H1 (cell line): ENCODE results near the gene CCDC13. TPM values are rescaled to one million over a fixed set of nuclear protein-coding genes. Genes with fewer than 3 reads are reported as not detected.

ENCODE experiments used
- CEBPB ChIP-seq: IDR thresholded peaks from 2 replicates; pipeline ENCODE4 v1.6.1; 2012; ENCODE audit warnings: low read depth, low read length
- CTCF ChIP-seq, 3 experiments: IDR thresholded peaks; 1 replicate in 2 of 3; 2 replicates in 1 of 3; pipeline versions ENCODE4 v1.5.1 to v1.6.1; 2011; ENCODE audit warnings: low read length in 3 of 3, mild to moderate bottlenecking in 3 of 3, inconsistent platforms in 2 of 3, low read depth in 1 of 3, moderate library complexity in 1 of 3; ENCODE audit not compliant: insufficient read depth in 1 of 3; ENCODE audit errors: control extremely low read depth in 1 of 3
- POLR2AphosphoS5 ChIP-seq: IDR thresholded peaks from 2 replicates; pipeline ENCODE4 v1.6.1; 2011; ENCODE audit warnings: low read depth, low read length
- POU5F1 ChIP-seq: IDR thresholded peaks from 2 replicates; pipeline ENCODE4 v1.6.1; 2011; ENCODE audit warnings: low read depth, mild to moderate bottlenecking, low read length, moderate library complexity
- RFX5 ChIP-seq: IDR thresholded peaks from 2 replicates; pipeline ENCODE4 v1.6.1; 2011; ENCODE audit warnings: low read depth, low read length, improper control_type of control experiment, borderline replicate concordance
- SP2 ChIP-seq: IDR thresholded peaks from 2 replicates; pipeline ENCODE4 v1.6.1; 2012; ENCODE audit warnings: mild to moderate bottlenecking, low read length, inconsistent platforms
- polyA plus RNA-seq, 7 experiments: library from polyadenylated mRNA; depleted of rRNA in 3 of 7; stranded (reverse) in 5 of 7; unstranded in 2 of 7; fragments of >200 nt in 5 of 7; fragments of 200-250 nt in 2 of 7; gene quantifications; 1 replicate in 5 of 7; 2 replicates in 1 of 7; 4 replicates in 1 of 7; pipeline versions ENCODE4 v1.2.1 to v1.2.3, GENCODE V29; 2011 to 2013; ENCODE audit warnings: missing spikeins in 2 of 7, mixed read lengths in 2 of 7
- total RNA-seq: library from RNA; stranded (reverse); fragmentation: NEBNext Ultra II Directional; extraction: Animal tissue kit (Norgen Biotek cat#: 25700); gene quantifications from 2 replicates; pipeline ENCODE4 v1.2.1, GENCODE V29; 2021

The CCDC13 gene
- total and polyA plus RNA-seq, 2 of the 8 experiments (the other 6 are each of a cell fraction or from before 2014, with no cell fraction given) = 0.06 TPM; not detected in 1

DNA sequence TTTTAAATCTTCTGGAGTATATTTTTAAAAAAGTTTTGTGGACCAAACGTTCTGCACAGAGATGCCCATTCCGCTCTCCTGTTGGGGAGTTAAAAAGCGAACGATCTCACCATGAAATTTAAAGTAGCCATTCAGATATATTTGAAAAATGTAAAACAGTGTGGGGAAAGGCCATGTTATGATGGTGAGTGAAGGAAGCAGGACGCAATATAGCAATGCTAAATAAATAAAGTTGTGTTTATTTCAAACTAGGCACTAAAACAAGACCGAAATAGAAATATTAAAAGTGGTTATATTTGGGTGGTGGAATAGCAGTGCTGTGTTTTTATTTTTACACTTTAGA lies 327 bp upstream of the CCDC13 start (continued):
- TF ChIP-seq CTCF (IDR thresholded peaks at IDR 0.05; ENCODE audit: control extremely low read depth in 1 of 3, insufficient read depth in 1 of 3, low read depth in 1 of 3, low read length in 3 of 3) = no peak
- TF ChIP-seq RFX5 = no peak
- no peak for TF ChIP-seq POU5F1
- TF ChIP-seq CEBPB = no peak
- no peak for TF ChIP-seq POLR2AphosphoS5
- TF ChIP-seq SP2 = no peak
